ENCODE data around the gene RABAC1.

- TF ChIP-seq CTCF (conservative IDR thresholded peaks at IDR 0.05; ENCODE audit: low read depth, low read length) (no peak), POLR2A (IDR thresholded peaks at IDR 0.05; ENCODE audit: low read depth, low read length) (peak; percentile 19; the same call in 1 of the 2 replicates), RFX5 (IDR thresholded peaks at IDR 0.05; ENCODE audit: low read depth, low read length) (no peak), USF2 (IDR thresholded peaks at IDR 0.05; ENCODE audit: low read depth, low read length) (no peak), RAD21 (IDR thresholded peaks at IDR 0.05; ENCODE audit: low read length) (no peak), CEBPB (IDR thresholded peaks at IDR 0.05; ENCODE audit: low read depth, low read length) (no peak), BHLHE40 (IDR thresholded peaks at IDR 0.05; ENCODE audit: low read depth, low read length) (no peak), NFE2L2 (IDR thresholded peaks at IDR 0.05; ENCODE audit: low read depth, low read length) (no peak), FOS (IDR thresholded peaks at IDR 0.05; ENCODE audit: low read depth, low read length) (no peak), MAFK (IDR thresholded peaks at IDR 0.05; ENCODE audit: low read depth, low read length) (no peak), MXI1 (IDR thresholded peaks at IDR 0.05; ENCODE audit: borderline replicate concordance, low read depth, low read length) (no peak)
These were observed 3.6 kb downstream of the RABAC1 start for GRCh38 chr19:41955521-41955920.

Data from IMR-90 (cell line).